Measurements from ENCODE around the gene L2HGDH.

The L2HGDH gene

GRCh38 chr14:50340045-50340444 lies 28.0 kb upstream of the L2HGDH start:
- Histone ChIP-seq H3K4me1 (ENCODE audit: insufficient read depth, low read length, severe bottlenecking) (peaks cover 28% of the 10 kb centered on the region), H3K4me3 (ENCODE audit: low read depth, low read length, poor library complexity, severe bottlenecking) (no peak overlapping the region), H2AFZ (ENCODE audit: low read length) (no peak overlapping the region), H3F3A (ENCODE audit: insufficient read depth, low read length) (no peaks in the 10 kb centered on the region), H3K4me2 (ENCODE audit: low read length) (no peak overlapping the region), H3K79me2 (ENCODE audit: insufficient read depth, low read length) (no peaks in the 10 kb centered on the region), H3K27me3 (ENCODE audit: insufficient read depth, low read length) (no peaks in the 10 kb centered on the region), H3K9ac (ENCODE audit: low read length) (no peak overlapping the region), H3K9me3 (ENCODE audit: low read length) (no peaks in the 10 kb centered on the region), H3K36me3 (ENCODE audit: insufficient read depth, low read length) (no peaks in the 10 kb centered on the region), H3K9me2 (ENCODE audit: low read depth, low read length) (no peaks in the 10 kb centered on the region), H3K27ac (ENCODE audit: low read depth, low read length, poor library complexity, severe bottlenecking) (no peak overlapping the region), H4K20me1 (ENCODE audit: insufficient read depth, low read length) (no peaks in the 10 kb centered on the region)
- no peak for TF ChIP-seq EZH2 (IDR thresholded peaks at IDR 0.05; ENCODE audit: borderline replicate concordance, low read length)
- TF ChIP-seq CTCF (IDR thresholded peaks at IDR 0.05; ENCODE audit: low read length), result no peak

GRCh38 chr14:50339178-50339804 lies 27.3 kb upstream of the L2HGDH start:
- no peak overlapping the region for H3K4me3 ChIP-seq (ENCODE audit: low read depth, low read length, poor library complexity, severe bottlenecking)
- no peak overlapping the region for H2AFZ ChIP-seq (ENCODE audit: low read length)
- no peaks in the 10 kb centered on the region for H3F3A ChIP-seq (ENCODE audit: insufficient read depth, low read length)
- no peak overlapping the region for H3K9ac ChIP-seq (ENCODE audit: low read length)
- no peaks in the 10 kb centered on the region for H3K36me3 ChIP-seq (ENCODE audit: insufficient read depth, low read length)
- no peak for TF ChIP-seq EZH2 (IDR thresholded peaks at IDR 0.05; ENCODE audit: borderline replicate concordance, low read length)
- no peak for TF ChIP-seq CTCF (IDR thresholded peaks at IDR 0.05; ENCODE audit: low read length)
- H3K79me2 ChIP-seq (ENCODE audit: insufficient read depth, low read length), result no peaks in the 10 kb centered on the region
- H3K9me3 ChIP-seq (ENCODE audit: low read length), result no peaks in the 10 kb centered on the region
- H3K9me2 ChIP-seq (ENCODE audit: low read depth, low read length), result no peaks in the 10 kb centered on the region
- H3K27me3 ChIP-seq (ENCODE audit: insufficient read depth, low read length), result no peaks in the 10 kb centered on the region
- H3K27ac ChIP-seq (ENCODE audit: low read depth, low read length, poor library complexity, severe bottlenecking), result no peak overlapping the region
- H3K4me1 ChIP-seq (ENCODE audit: insufficient read depth, low read length, severe bottlenecking), result peaks cover 29% of the 10 kb centered on the region
- H4K20me1 ChIP-seq (ENCODE audit: insufficient read depth, low read length), result no peaks in the 10 kb centered on the region
- no peak overlapping the region for H3K4me2 ChIP-seq (ENCODE audit: low read length)

- Histone ChIP-seq H3K9me2 (ENCODE audit: low read depth, low read length) (no peaks in the 10 kb centered on the region), H3K4me2 (ENCODE audit: low read length) (no peak overlapping the region), H3K4me3 (ENCODE audit: low read depth, low read length, poor library complexity, severe bottlenecking) (no peak overlapping the region), H3K4me1 (ENCODE audit: insufficient read depth, low read length, severe bottlenecking) (peaks cover 29% of the 10 kb centered on the region), H4K20me1 (ENCODE audit: insufficient read depth, low read length) (no peaks in the 10 kb centered on the region), H3F3A (ENCODE audit: insufficient read depth, low read length) (no peaks in the 10 kb centered on the region), H2AFZ (ENCODE audit: low read length) (no peak overlapping the region), H3K9ac (ENCODE audit: low read length) (no peak overlapping the region), H3K27ac (ENCODE audit: low read depth, low read length, poor library complexity, severe bottlenecking) (no peak overlapping the region), H3K36me3 (ENCODE audit: insufficient read depth, low read length) (no peaks in the 10 kb centered on the region), H3K79me2 (ENCODE audit: insufficient read depth, low read length) (no peaks in the 10 kb centered on the region), H3K27me3 (ENCODE audit: insufficient read depth, low read length) (no peaks in the 10 kb centered on the region), H3K9me3 (ENCODE audit: low read length) (no peaks in the 10 kb centered on the region)
- no peak for TF ChIP-seq EZH2 (IDR thresholded peaks at IDR 0.05; ENCODE audit: borderline replicate concordance, low read length)
- TF ChIP-seq CTCF (IDR thresholded peaks at IDR 0.05; ENCODE audit: low read length), result no peak
Measured at GRCh38 chr14:50338587-50338986, 26.6 kb upstream of the L2HGDH start.

Data from OCI-LY1 (cell line).